ENCODE measurements around the gene SOX6. TPM values are rescaled to one million over a fixed set of nuclear protein-coding genes. Genes with fewer than 3 reads are reported as not detected.
"Not testable (repeated sequence)": the region's sequence is repeated elsewhere in the genome, so short reads cannot be mapped to it uniquely, and the experiment has no call there.

The SOX6 gene
- total and polyA plus RNA-seq, 12 donors: 0.80 to 43.0 (median 21.2) TPM

GRCh38 chr11:16393340-16393739 is 37.0 kb upstream of the SOX6 start:
- Histone ChIP-seq H3K9me3 (no peaks in the 10 kb centered on the region), H3K4me1 (peaks cover 0 to 23% (median 9%) of the 10 kb centered on the region in 9 donors), H3K4me3 (no peak overlapping the region), H3K36me3 (no peaks in the 10 kb centered on the region), H3K27ac (no peak overlapping the region), H3K27me3 (no peaks in the 10 kb centered on the region)
- intact Hi-C loops (cut with DNase I): no loop called here
- TF ChIP-seq CTCF (IDR thresholded peaks at IDR 0.05): no peak
- ATAC-seq (no peak), DNase-seq (no peak)

GRCh38 chr11:16392616-16393015 is 36.3 kb upstream of the SOX6 start:
- H3K9me3 ChIP-seq: no peaks in the 10 kb centered on the region
- DNase-seq (no peak), ATAC-seq (no peak)
- H3K4me3 ChIP-seq: no peak overlapping the region
- no peak overlapping the region for H3K27ac ChIP-seq
- intact Hi-C loops (cut with DNase I): no loop called here
- H3K27me3 ChIP-seq: no peaks in the 10 kb centered on the region
- H3K4me1 ChIP-seq: peaks cover 0 to 23% (median 9%) of the 10 kb centered on the region in 9 donors
- no peaks in the 10 kb centered on the region for H3K36me3 ChIP-seq
- no peak for TF ChIP-seq CTCF (IDR thresholded peaks at IDR 0.05)

- H3K9me3 ChIP-seq; DNase-seq; H3K36me3 ChIP-seq; H3K4me3 ChIP-seq; H3K27me3 ChIP-seq; H3K27ac ChIP-seq; ATAC-seq; intact Hi-C loops (cut with DNase I): not testable (repeated sequence)
- WGBS, 2 donors: 77 to 81% methylated on average over 2 of the region's 2 CpGs
- H3K4me1 ChIP-seq: peaks cover 0 to 23% (median 8%) of the 10 kb centered on the region in 9 donors
These were observed 34.5 kb upstream of the SOX6 start for GRCh38 chr11:16390826-16391225.

- intact Hi-C loops (cut with DNase I): no loop called here
- TF ChIP-seq CTCF (IDR thresholded peaks at IDR 0.05): no peak
- no peak for ATAC-seq
- Histone ChIP-seq H3K27me3 (no peaks in the 10 kb centered on the region), H3K36me3 (no peaks in the 10 kb centered on the region), H3K9me3 (no peaks in the 10 kb centered on the region), H3K27ac (no peak overlapping the region), H3K4me1 (peaks cover 0 to 8% (median 0%) of the 10 kb centered on the region in 9 donors), H3K4me3 (no peak overlapping the region)
- no peak for DNase-seq
These were observed 28.8 kb upstream of the SOX6 start for GRCh38 chr11:16385099-16385498.

- TF ChIP-seq CTCF (IDR thresholded peaks at IDR 0.05): no peak
- WGBS, 2 donors: 92 to 96% methylated on average over 2 of the region's 2 CpGs
These were observed 26.5 kb upstream of the SOX6 start for GRCh38 chr11:16382638-16383380.

More at GRCh38 chr11:16382638-16383380, 26.5 kb upstream of the SOX6 start:
- intact Hi-C loops (cut with DNase I): no loop called here
- ATAC-seq (no peak), DNase-seq (no peak)
- H3K27ac ChIP-seq: no peak overlapping the region
- H3K36me3 ChIP-seq: no peaks in the 10 kb centered on the region
- H3K27me3 ChIP-seq: no peaks in the 10 kb centered on the region
- peaks cover 0 to 8% (median 0%) of the 10 kb centered on the region in 9 donors for H3K4me1 ChIP-seq
- H3K9me3 ChIP-seq: no peaks in the 10 kb centered on the region
- no peak overlapping the region for H3K4me3 ChIP-seq
